GM12865 (cell line): ENCODE data around the gene FASTKD1.
"Not testable (repeated sequence)": the region's sequence is repeated elsewhere in the genome, so short reads cannot be mapped to it uniquely, and the experiment has no call there.

Source experiments
- DNase-seq: peaks from one replicate; pipeline ENCODE4 v3.0.0; 2010; ENCODE audit warnings: low read depth
- H3K4me3 ChIP-seq: 2 replicates; pipeline ENCODE4 v1.5.1; 2011; ENCODE audit warnings: mild to moderate bottlenecking, low read depth, low read length, control low read depth
- TF ChIP-seq, protein P1 (sequence below): IDR thresholded peaks from 2 replicates; pipeline ENCODE4 v1.5.1; 2011; ENCODE audit warnings: low read length, control low read depth, low read depth, inconsistent platforms; ENCODE audit not compliant: insufficient read depth; ENCODE audit errors: missing control alignments

The FASTKD1 gene

DNA sequence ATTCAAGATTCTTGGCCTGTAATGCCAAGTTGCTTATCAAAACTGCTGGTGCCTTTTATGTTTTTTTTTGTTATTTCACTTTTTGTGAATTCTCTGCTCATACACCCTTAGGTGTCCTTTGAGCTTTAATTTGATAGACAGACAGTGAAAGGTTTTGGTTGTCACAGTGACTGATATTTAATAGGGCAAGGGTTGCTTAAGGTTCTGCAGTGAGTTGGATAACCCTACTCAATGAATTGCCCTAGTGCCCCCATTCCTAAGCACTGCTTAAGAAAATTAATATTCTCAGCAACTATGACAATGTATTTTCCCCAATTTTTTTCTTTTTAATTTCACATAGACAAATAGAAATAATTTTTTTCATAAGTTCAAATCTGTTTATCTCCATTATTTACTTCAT is 25.9 kb upstream of the FASTKD1 start:
- DNase-seq = no peak

DNA sequence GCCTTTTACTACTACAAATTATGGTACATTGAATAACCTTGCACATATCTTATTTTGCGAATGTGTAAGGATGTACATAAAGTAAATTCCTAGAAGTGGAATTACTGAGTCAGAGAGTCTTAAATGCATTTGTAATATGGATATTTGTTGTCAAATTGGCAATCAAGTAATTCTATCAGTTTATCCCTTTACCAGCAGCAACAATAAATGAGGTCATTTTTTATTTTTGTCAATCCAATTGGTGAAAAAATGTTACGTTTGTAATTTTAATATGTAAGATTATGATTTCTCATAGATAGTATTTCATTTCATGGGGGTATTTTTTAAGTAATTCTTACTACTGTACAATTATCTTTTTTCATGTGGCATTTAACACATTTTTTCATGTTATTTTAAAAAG is 25.3 kb upstream of the FASTKD1 start:
- TF ChIP-seq, protein P1, sequence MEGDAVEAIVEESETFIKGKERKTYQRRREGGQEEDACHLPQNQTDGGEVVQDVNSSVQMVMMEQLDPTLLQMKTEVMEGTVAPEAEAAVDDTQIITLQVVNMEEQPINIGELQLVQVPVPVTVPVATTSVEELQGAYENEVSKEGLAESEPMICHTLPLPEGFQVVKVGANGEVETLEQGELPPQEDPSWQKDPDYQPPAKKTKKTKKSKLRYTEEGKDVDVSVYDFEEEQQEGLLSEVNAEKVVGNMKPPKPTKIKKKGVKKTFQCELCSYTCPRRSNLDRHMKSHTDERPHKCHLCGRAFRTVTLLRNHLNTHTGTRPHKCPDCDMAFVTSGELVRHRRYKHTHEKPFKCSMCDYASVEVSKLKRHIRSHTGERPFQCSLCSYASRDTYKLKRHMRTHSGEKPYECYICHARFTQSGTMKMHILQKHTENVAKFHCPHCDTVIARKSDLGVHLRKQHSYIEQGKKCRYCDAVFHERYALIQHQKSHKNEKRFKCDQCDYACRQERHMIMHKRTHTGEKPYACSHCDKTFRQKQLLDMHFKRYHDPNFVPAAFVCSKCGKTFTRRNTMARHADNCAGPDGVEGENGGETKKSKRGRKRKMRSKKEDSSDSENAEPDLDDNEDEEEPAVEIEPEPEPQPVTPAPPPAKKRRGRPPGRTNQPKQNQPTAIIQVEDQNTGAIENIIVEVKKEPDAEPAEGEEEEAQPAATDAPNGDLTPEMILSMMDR = no peak
- H3K4me3 ChIP-seq = no peak overlapping the region
- DNase-seq = no peak

More for the DNA sequence above, 25.9 kb upstream of the FASTKD1 start:
- no peak overlapping the region for H3K4me3 ChIP-seq
- TF ChIP-seq, protein P1 = no peak

DNA sequence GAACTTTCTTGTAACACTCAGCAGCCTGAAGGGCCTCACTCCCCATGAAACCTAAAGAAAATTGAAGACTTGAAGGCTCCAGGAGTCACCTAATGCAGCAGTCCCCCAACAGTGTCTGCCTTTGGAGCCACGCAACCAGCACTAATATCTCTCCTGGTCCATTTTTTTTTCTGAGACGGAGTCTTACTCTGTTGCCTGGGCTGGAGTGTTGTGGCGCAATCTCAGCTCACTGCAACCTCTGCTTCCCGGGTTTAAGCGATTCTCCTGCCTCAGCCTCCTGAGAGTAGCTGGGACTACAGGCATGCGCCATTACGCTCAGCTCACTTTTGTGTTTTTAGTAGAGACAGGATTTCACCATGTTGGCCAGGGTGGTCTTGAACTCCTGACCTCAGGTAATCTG is 22.9 kb upstream of the FASTKD1 start:
- DNase-seq, H3K4me3 ChIP-seq: not testable (repeated sequence)

DNA sequence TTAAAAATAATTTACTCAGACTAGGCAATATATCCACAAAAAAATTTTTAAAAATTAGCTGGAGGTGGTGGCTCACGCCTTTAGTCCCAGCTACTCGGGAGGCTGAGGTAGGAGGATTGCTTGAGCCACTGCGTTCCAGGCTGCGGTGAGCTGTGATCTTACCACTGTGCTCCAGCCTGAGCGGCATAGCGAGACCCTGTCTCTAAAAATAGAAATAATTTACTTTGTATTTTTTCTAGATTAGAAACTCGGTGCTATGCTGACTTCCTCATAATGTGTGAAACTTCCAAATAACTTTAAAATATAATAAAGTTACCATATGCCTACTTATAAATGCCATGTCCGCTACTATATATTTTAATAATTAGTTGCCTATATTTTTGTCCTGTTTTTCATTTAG is 17.1 kb upstream of the FASTKD1 start:
- DNase-seq = no peak
- no peak overlapping the region for H3K4me3 ChIP-seq
- TF ChIP-seq, protein P1 = no peak

- TF ChIP-seq, protein P1 = no peak
- DNase-seq = no peak
- H3K4me3 ChIP-seq = peak overlapping the region; percentile 85
These were observed 12.0 kb upstream of the FASTKD1 start for GRCh38 chr2:169585673-169586072.

- TF ChIP-seq, protein P1 = no peak
- DNase-seq = peak; percentile 94
- peak within 1 kb of the TSS; percentile 85 for H3K4me3 ChIP-seq
These were observed 10.6 kb upstream of the FASTKD1 start, which contains the start of gene PPIG for GRCh38 chr2:169584005-169584877. Gene PPIG (plus strand): TSS chr2:169584351. CDS start chr2:169604042, 19,691 bp downstream.

DNA sequence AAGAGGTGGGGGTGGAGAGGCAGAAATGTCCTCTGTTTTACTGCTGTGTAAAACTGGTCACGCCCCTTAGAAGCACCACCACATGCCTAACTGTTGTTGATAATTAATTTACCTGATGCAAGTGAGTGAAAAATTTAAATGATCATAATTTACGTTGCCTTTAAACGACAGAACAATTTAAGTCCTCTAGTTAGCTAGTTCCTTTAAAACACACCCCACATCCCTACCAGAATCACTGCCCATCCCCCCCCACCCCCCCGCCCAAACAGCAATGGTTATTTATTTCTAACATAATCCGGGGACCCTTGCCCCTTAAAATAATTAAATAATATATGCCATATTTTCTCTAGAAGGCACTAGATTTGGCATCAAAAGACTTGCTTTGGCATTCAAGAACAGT is 9.9 kb upstream of the FASTKD1 start:
- H3K4me3 ChIP-seq = peak overlapping the region; percentile 85
- DNase-seq = no peak
- TF ChIP-seq, protein P1 = no peak

- not testable (repeated sequence) for DNase-seq, H3K4me3 ChIP-seq
These were observed 9.0 kb upstream of the FASTKD1 start for GRCh38 chr2:169582552-169583266.
